WTC11 (cell line): ENCODE data around the gene ARF5. TPM values are rescaled to one million over a fixed set of nuclear protein-coding genes. Genes with fewer than 3 reads are reported as not detected.

Source experiments
- ATAC-seq: fragments of 200-7000 bp; cut with Tn5 transposase; 2 replicates; pipeline ENCODE4 v1.10.0; 2021; ENCODE audit warnings: mild to moderate bottlenecking, moderate library complexity
- CTCF ChIA-PET: fragments of 300-600 bp; sonication (Branson Sonifier 250); formaldehyde crosslinking; loops from one replicate; lab custom pipeline; 2021; ENCODE audit warnings: antibody characterized with exemption; lab: Charles Lee
- POLR2A ChIA-PET: fragments of 350-600 bp; sonication (Branson Sonifier 250); formaldehyde crosslinking; loops from one replicate; lab custom pipeline; 2021; ENCODE audit warnings: antibody characterized with exemption; lab: Charles Lee
- DNase-seq: peaks from one replicate; pipeline ENCODE4 v3.0.0; 2021; ENCODE audit warnings: low spot score
- H3K27ac Mint-ChIP-seq: 2 replicates; pipeline ENCODE4 v1.8.0; 2021; ENCODE audit warnings: mixed read lengths
- H3K27me3 Mint-ChIP-seq: 2 replicates; pipeline ENCODE4 v1.8.0; 2021; ENCODE audit warnings: low read depth, mild to moderate bottlenecking, moderate library complexity, mixed read lengths
- H3K36me3 Mint-ChIP-seq: 2 replicates; pipeline ENCODE4 v1.8.0; 2021; ENCODE audit warnings: mixed read lengths
- H3K4me1 Mint-ChIP-seq: 2 replicates; pipeline ENCODE4 v1.8.0; 2022; ENCODE audit warnings: mixed read lengths
- H3K4me3 Mint-ChIP-seq: 2 replicates; pipeline ENCODE4 v1.8.0; 2021; ENCODE audit warnings: mild to moderate bottlenecking, moderate library complexity, mixed read lengths
- H3K9me3 Mint-ChIP-seq: 2 replicates; pipeline ENCODE4 v1.8.0; 2021; ENCODE audit warnings: mixed read lengths
- ATF3 ChIP-seq: sonication (generic); formaldehyde crosslinking; conservative IDR thresholded peaks from 2 replicates; pipeline ENCODE4 v1.8.1; 2022; ENCODE audit warnings: mild to moderate bottlenecking, missing genetic modification reagents
- CBFB ChIP-seq: sonication (generic); formaldehyde crosslinking; IDR thresholded peaks from 2 replicates; pipeline ENCODE4 v1.8.1; 2022; ENCODE audit warnings: mild to moderate bottlenecking, low read depth, missing genetic modification reagents
- CREM ChIP-seq: sonication (generic); formaldehyde crosslinking; IDR thresholded peaks from 2 replicates; pipeline ENCODE4 v1.8.1; 2022; ENCODE audit warnings: mild to moderate bottlenecking, missing genetic modification reagents, moderate library complexity
- ESRRA ChIP-seq: sonication (generic); formaldehyde crosslinking; IDR thresholded peaks from 2 replicates; pipeline ENCODE4 v1.8.1; 2022; ENCODE audit warnings: mild to moderate bottlenecking, missing genetic modification reagents, borderline replicate concordance
- ETV6 ChIP-seq: sonication (generic); formaldehyde crosslinking; IDR thresholded peaks from 2 replicates; pipeline ENCODE4 v1.8.1; 2022; ENCODE audit warnings: mild to moderate bottlenecking, missing genetic modification reagents
- FOXJ3 ChIP-seq: sonication (generic); formaldehyde crosslinking; IDR thresholded peaks from 2 replicates; pipeline ENCODE4 v1.9.0; 2021; ENCODE audit warnings: missing genetic modification reagents, mild to moderate bottlenecking, borderline replicate concordance
- FOXK1 ChIP-seq: sonication (generic); formaldehyde crosslinking; IDR thresholded peaks from 2 replicates; pipeline ENCODE4 v1.8.0; 2022; ENCODE audit warnings: mild to moderate bottlenecking, moderate library complexity, missing genetic modification reagents
- FOXP1 ChIP-seq: sonication (generic); formaldehyde crosslinking; IDR thresholded peaks from 2 replicates; pipeline ENCODE4 v1.8.0; 2022; ENCODE audit warnings: missing genetic modification reagents, mild to moderate bottlenecking, moderate library complexity, borderline replicate concordance
- FOXP4 ChIP-seq: sonication (generic); formaldehyde crosslinking; IDR thresholded peaks from 2 replicates; pipeline ENCODE4 v1.8.0; 2022; ENCODE audit warnings: mild to moderate bottlenecking, missing genetic modification reagents
- GRHL2 ChIP-seq: fragments of 250-450 bp; sonication (Bioruptor Pico); IDR thresholded peaks from 2 replicates; pipeline ENCODE4 v1.8.0; 2022; ENCODE audit warnings: mild to moderate bottlenecking, moderate library complexity; ENCODE audit not compliant: insufficient replicate concordance, severe bottlenecking
- JUN ChIP-seq: sonication (generic); formaldehyde crosslinking; IDR thresholded peaks from 2 replicates; pipeline ENCODE4 v1.8.0; 2023; ENCODE audit warnings: mild to moderate bottlenecking, missing genetic modification reagents
- MXD4 ChIP-seq: fragments of 250-450 bp; sonication (Bioruptor Pico); IDR thresholded peaks from 2 replicates; pipeline ENCODE4 v1.8.0; 2021; ENCODE audit warnings: mild to moderate bottlenecking, moderate library complexity, borderline replicate concordance
- NFATC4 ChIP-seq: fragments of 250-450 bp; sonication (Bioruptor Pico); IDR thresholded peaks from 2 replicates; pipeline ENCODE4 v1.9.0; 2021; ENCODE audit warnings: mild to moderate bottlenecking
- NFE2L1 ChIP-seq: sonication (generic); formaldehyde crosslinking; IDR thresholded peaks from 2 replicates; pipeline ENCODE4 v1.8.1; 2023; ENCODE audit warnings: missing genetic modification reagents
- NR1H2 ChIP-seq: sonication (generic); formaldehyde crosslinking; IDR thresholded peaks from 2 replicates; pipeline ENCODE4 v1.9.0; 2021; ENCODE audit warnings: mild to moderate bottlenecking, moderate library complexity, missing genetic modification reagents
- SMAD4 ChIP-seq: sonication (generic); formaldehyde crosslinking; IDR thresholded peaks from 2 replicates; pipeline ENCODE4 v1.8.0; 2022; ENCODE audit warnings: mild to moderate bottlenecking, missing genetic modification reagents
- SP1 ChIP-seq: sonication (generic); formaldehyde crosslinking; conservative IDR thresholded peaks from 2 replicates; pipeline ENCODE4 v1.8.1; 2022; ENCODE audit warnings: missing genetic modification reagents
- TCF7 ChIP-seq: sonication (generic); formaldehyde crosslinking; IDR thresholded peaks from 2 replicates; pipeline ENCODE4 v1.8.0; 2022; ENCODE audit warnings: mild to moderate bottlenecking, low read depth, missing genetic modification reagents, moderate library complexity
- TEAD4 ChIP-seq: sonication (generic); formaldehyde crosslinking; IDR thresholded peaks from 2 replicates; pipeline ENCODE4 v1.8.0; 2022; ENCODE audit warnings: mild to moderate bottlenecking, missing genetic modification reagents
- ZBTB21 ChIP-seq: sonication (generic); formaldehyde crosslinking; IDR thresholded peaks from 2 replicates; pipeline ENCODE4 v1.8.1; 2023; ENCODE audit warnings: mild to moderate bottlenecking, missing genetic modification reagents, borderline replicate concordance
- ZNF219 ChIP-seq: sonication (generic); formaldehyde crosslinking; IDR thresholded peaks from 2 replicates; pipeline ENCODE4 v1.8.0; 2023; ENCODE audit warnings: missing genetic modification reagents, mild to moderate bottlenecking, borderline replicate concordance
- ZNF396 ChIP-seq: fragments of 250-450 bp; sonication (Bioruptor Pico); IDR thresholded peaks from 2 replicates; pipeline ENCODE4 v1.8.0; 2021; ENCODE audit warnings: mild to moderate bottlenecking, moderate library complexity, borderline replicate concordance
- total RNA-seq: library from RNA; stranded (reverse); gene quantifications from 3 replicates; pipeline ENCODE4 v1.2.3, GENCODE V29; 2021
- TF ChIP-seq, protein P1 (sequence below): sonication (generic); formaldehyde crosslinking; IDR thresholded peaks from 2 replicates; pipeline ENCODE4 v1.8.0; 2022; ENCODE audit warnings: missing genetic modification reagents
- TF ChIP-seq, protein P2 (sequence below): sonication (generic); formaldehyde crosslinking; IDR thresholded peaks from 2 replicates; pipeline ENCODE4 v1.8.1; 2022; ENCODE audit warnings: low read depth, mild to moderate bottlenecking, moderate library complexity, missing genetic modification reagents, borderline replicate concordance
- TF ChIP-seq, protein P3 (sequence below): fragments of 250-450 bp; sonication (Bioruptor Pico); IDR thresholded peaks from 2 replicates; pipeline ENCODE4 v1.9.0; 2021; ENCODE audit warnings: mild to moderate bottlenecking, borderline replicate concordance

The ARF5 gene
- total RNA-seq, 1 experiment from 2014 or later: 167 TPM

- TF ChIP-seq, protein P1, sequence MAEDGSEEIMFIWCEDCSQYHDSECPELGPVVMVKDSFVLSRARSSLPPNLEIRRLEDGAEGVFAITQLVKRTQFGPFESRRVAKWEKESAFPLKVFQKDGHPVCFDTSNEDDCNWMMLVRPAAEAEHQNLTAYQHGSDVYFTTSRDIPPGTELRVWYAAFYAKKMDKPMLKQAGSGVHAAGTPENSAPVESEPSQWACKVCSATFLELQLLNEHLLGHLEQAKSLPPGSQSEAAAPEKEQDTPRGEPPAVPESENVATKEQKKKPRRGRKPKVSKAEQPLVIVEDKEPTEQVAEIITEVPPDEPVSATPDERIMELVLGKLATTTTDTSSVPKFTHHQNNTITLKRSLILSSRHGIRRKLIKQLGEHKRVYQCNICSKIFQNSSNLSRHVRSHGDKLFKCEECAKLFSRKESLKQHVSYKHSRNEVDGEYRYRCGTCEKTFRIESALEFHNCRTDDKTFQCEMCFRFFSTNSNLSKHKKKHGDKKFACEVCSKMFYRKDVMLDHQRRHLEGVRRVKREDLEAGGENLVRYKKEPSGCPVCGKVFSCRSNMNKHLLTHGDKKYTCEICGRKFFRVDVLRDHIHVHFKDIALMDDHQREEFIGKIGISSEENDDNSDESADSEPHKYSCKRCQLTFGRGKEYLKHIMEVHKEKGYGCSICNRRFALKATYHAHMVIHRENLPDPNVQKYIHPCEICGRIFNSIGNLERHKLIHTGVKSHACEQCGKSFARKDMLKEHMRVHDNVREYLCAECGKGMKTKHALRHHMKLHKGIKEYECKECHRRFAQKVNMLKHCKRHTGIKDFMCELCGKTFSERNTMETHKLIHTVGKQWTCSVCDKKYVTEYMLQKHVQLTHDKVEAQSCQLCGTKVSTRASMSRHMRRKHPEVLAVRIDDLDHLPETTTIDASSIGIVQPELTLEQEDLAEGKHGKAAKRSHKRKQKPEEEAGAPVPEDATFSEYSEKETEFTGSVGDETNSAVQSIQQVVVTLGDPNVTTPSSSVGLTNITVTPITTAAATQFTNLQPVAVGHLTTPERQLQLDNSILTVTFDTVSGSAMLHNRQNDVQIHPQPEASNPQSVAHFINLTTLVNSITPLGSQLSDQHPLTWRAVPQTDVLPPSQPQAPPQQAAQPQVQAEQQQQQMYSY: no peak
- TF ChIP-seq CREM (CRISPR knock-in tag) (no peak), ESRRA (no peak), CBFB (CRISPR knock-in tag) (no peak), NR1H2 (CRISPR knock-in tag) (no peak), FOXJ3 (no peak), ETV6 (no peak), TEAD4 (CRISPR knock-in tag) (no peak), ZNF396 (CRISPR knock-in tag) (no peak), ZBTB21 (no peak), NFATC4 (no peak)
Observed at GRCh38 chr7:127591591-127591990, 3.4 kb downstream of the ARF5 start (continued).

GRCh38 chr7:127592550-127592949 lies 4.3 kb downstream of the ARF5 start:
- ATAC-seq (no peak), DNase-seq (no peak)
- Mint-ChIP-seq H3K4me3 (no peak overlapping the region), H3K4me1 (peaks cover 10% of the 10 kb centered on the region), H3K27ac (no peak overlapping the region), H3K9me3 (no peaks in the 10 kb centered on the region), H3K27me3 (peaks cover 11% of the 10 kb centered on the region), H3K36me3 (peaks cover 23% of the 10 kb centered on the region)
- ChIA-PET POLR2A (no interaction called here), CTCF (interaction anchor here (1.2 kb wide), 1 partner anchor 36 kb away, joined by 4 read pairs; no protein-coding TSS in a partner anchor)
- no peak for TF ChIP-seq TCF7
- no peak for TF ChIP-seq GRHL2 (CRISPR knock-in tag)

GRCh38 chr7:127594490-127594889 lies 6.3 kb downstream of the ARF5 start:
- H3K27me3 Mint-ChIP-seq: peaks cover 8% of the 10 kb centered on the region; the same call in 1 of the 2 replicates
- DNase-seq: no peak
- peaks cover 11% of the 10 kb centered on the region for H3K4me1 Mint-ChIP-seq
- H3K4me3 Mint-ChIP-seq: no peak overlapping the region
- CTCF ChIA-PET: interaction anchor here (1.4 kb wide), 1 partner anchor 26 kb away, joined by 3 read pairs; no protein-coding TSS in a partner anchor
- no peak for ATAC-seq
- POLR2A ChIA-PET: no interaction called here
- H3K36me3 Mint-ChIP-seq: peaks cover 23% of the 10 kb centered on the region
- no peak overlapping the region for H3K27ac Mint-ChIP-seq
- no peaks in the 10 kb centered on the region for H3K9me3 Mint-ChIP-seq
- TF ChIP-seq SMAD4 (CRISPR knock-in tag): no peak
- TF ChIP-seq, protein P2, sequence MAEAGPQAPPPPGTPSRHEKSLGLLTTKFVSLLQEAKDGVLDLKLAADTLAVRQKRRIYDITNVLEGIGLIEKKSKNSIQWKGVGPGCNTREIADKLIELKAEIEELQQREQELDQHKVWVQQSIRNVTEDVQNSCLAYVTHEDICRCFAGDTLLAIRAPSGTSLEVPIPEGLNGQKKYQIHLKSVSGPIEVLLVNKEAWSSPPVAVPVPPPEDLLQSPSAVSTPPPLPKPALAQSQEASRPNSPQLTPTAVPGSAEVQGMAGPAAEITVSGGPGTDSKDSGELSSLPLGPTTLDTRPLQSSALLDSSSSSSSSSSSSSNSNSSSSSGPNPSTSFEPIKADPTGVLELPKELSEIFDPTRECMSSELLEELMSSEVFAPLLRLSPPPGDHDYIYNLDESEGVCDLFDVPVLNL (CRISPR knock-in tag): no peak
- TF ChIP-seq JUN (CRISPR knock-in tag): no peak
- no peak for TF ChIP-seq CBFB (CRISPR knock-in tag)
- no peak for TF ChIP-seq ZNF219
- no peak for TF ChIP-seq ZNF396 (CRISPR knock-in tag)
- TF ChIP-seq MXD4 (CRISPR knock-in tag): no peak
- TF ChIP-seq ATF3 (CRISPR knock-in tag): no peak
- TF ChIP-seq SP1 (CRISPR knock-in tag): no peak
- TF ChIP-seq, protein P3, sequence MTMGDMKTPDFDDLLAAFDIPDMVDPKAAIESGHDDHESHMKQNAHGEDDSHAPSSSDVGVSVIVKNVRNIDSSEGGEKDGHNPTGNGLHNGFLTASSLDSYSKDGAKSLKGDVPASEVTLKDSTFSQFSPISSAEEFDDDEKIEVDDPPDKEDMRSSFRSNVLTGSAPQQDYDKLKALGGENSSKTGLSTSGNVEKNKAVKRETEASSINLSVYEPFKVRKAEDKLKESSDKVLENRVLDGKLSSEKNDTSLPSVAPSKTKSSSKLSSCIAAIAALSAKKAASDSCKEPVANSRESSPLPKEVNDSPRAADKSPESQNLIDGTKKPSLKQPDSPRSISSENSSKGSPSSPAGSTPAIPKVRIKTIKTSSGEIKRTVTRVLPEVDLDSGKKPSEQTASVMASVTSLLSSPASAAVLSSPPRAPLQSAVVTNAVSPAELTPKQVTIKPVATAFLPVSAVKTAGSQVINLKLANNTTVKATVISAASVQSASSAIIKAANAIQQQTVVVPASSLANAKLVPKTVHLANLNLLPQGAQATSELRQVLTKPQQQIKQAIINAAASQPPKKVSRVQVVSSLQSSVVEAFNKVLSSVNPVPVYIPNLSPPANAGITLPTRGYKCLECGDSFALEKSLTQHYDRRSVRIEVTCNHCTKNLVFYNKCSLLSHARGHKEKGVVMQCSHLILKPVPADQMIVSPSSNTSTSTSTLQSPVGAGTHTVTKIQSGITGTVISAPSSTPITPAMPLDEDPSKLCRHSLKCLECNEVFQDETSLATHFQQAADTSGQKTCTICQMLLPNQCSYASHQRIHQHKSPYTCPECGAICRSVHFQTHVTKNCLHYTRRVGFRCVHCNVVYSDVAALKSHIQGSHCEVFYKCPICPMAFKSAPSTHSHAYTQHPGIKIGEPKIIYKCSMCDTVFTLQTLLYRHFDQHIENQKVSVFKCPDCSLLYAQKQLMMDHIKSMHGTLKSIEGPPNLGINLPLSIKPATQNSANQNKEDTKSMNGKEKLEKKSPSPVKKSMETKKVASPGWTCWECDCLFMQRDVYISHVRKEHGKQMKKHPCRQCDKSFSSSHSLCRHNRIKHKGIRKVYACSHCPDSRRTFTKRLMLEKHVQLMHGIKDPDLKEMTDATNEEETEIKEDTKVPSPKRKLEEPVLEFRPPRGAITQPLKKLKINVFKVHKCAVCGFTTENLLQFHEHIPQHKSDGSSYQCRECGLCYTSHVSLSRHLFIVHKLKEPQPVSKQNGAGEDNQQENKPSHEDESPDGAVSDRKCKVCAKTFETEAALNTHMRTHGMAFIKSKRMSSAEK: no peak
- no peak for TF ChIP-seq NFE2L1 (CRISPR knock-in tag)
- no peak for TF ChIP-seq FOXP4
- TF ChIP-seq FOXP1 (CRISPR knock-in tag): no peak
- no peak for TF ChIP-seq ZBTB21
- TF ChIP-seq FOXK1 (CRISPR knock-in tag): no peak
